ENCODE results near the gene RERE.

RERE gene

GRCh38 chr1:8426996-8427395 is 390.4 kb downstream of the RERE start:
- no peaks in the 10 kb centered on the region for H3K36me3 ChIP-seq
- H4K20me1 ChIP-seq: peaks cover 97% of the 10 kb centered on the region
- no peak overlapping the region for H3K9ac ChIP-seq
- peak overlapping the region; percentile 87 for H3K4me2 ChIP-seq
- H3K27ac ChIP-seq: no peak overlapping the region
- no peak for TF ChIP-seq Cebpa-rat (IDR thresholded peaks at IDR 0.05)
- peaks cover 89% of the 10 kb centered on the region for H3K4me1 ChIP-seq
- H3K4me3 ChIP-seq: no peak overlapping the region
- no peaks in the 10 kb centered on the region for H3K9me3 ChIP-seq
- H3K27me3 ChIP-seq: no peaks in the 10 kb centered on the region

GRCh38 chr1:8425781-8426161 is 391.7 kb downstream of the RERE start:
- Histone ChIP-seq H3K4me3 (no peak overlapping the region), H3K27me3 (no peaks in the 10 kb centered on the region), H3K27ac (no peak overlapping the region), H3K4me1 (peaks cover 86% of the 10 kb centered on the region), H3K36me3 (peaks cover 6% of the 10 kb centered on the region), H3K9ac (no peak overlapping the region), H4K20me1 (peaks cover 97% of the 10 kb centered on the region), H3K4me2 (no peak overlapping the region), H3K9me3 (no peaks in the 10 kb centered on the region)
- no peak for TF ChIP-seq Cebpa-rat (IDR thresholded peaks at IDR 0.05)

- H3K4me3 ChIP-seq: no peak overlapping the region
- peaks cover 97% of the 10 kb centered on the region for H4K20me1 ChIP-seq
- H3K9ac ChIP-seq: no peak overlapping the region
- H3K27ac ChIP-seq: no peak overlapping the region
- H3K36me3 ChIP-seq: peaks cover 11% of the 10 kb centered on the region
- no peaks in the 10 kb centered on the region for H3K9me3 ChIP-seq
- no peaks in the 10 kb centered on the region for H3K27me3 ChIP-seq
- peaks cover 85% of the 10 kb centered on the region for H3K4me1 ChIP-seq
- TF ChIP-seq Cebpa-rat (IDR thresholded peaks at IDR 0.05): no peak
- H3K4me2 ChIP-seq: peak overlapping the region; percentile 97
Observed at GRCh38 chr1:8425150-8425780, 392.2 kb downstream of the RERE start.

GRCh38 chr1:8424539-8425116 is 392.8 kb downstream of the RERE start:
- peak overlapping the region; percentile 72; the same call in 1 of the 2 replicates for H3K27ac ChIP-seq
- H3K4me3 ChIP-seq: peak overlapping the region; percentile 81; the same call in 1 of the 2 replicates
- H3K9ac ChIP-seq: 0 out of 2 replicates have a peak overlapping the region, but pooled peaks have one; percentile 70
- H3K4me1 ChIP-seq: peaks cover 85% of the 10 kb centered on the region
- H3K36me3 ChIP-seq: peaks cover 17% of the 10 kb centered on the region
- peaks cover 97% of the 10 kb centered on the region for H4K20me1 ChIP-seq
- peak overlapping the region; percentile 97 for H3K4me2 ChIP-seq
- H3K9me3 ChIP-seq: no peaks in the 10 kb centered on the region
- TF ChIP-seq Cebpa-rat (IDR thresholded peaks at IDR 0.05): no peak
- H3K27me3 ChIP-seq: no peaks in the 10 kb centered on the region

GRCh38 chr1:8423692-8424538 is 393.5 kb downstream of the RERE start:
- H3K4me1 ChIP-seq: peaks cover 85% of the 10 kb centered on the region
- peaks cover 22% of the 10 kb centered on the region for H3K36me3 ChIP-seq
- H3K27ac ChIP-seq: peak overlapping the region; percentile 78
- H3K4me2 ChIP-seq: peak overlapping the region; percentile 97
- no peak for TF ChIP-seq Cebpa-rat (IDR thresholded peaks at IDR 0.05)
- no peaks in the 10 kb centered on the region for H3K27me3 ChIP-seq
- peak overlapping the region; percentile 81 for H3K4me3 ChIP-seq
- peaks cover 97% of the 10 kb centered on the region for H4K20me1 ChIP-seq
- H3K9ac ChIP-seq: peak overlapping the region; percentile 81
- H3K9me3 ChIP-seq: no peaks in the 10 kb centered on the region

GRCh38 chr1:8423269-8423691 is 394.2 kb downstream of the RERE start:
- Histone ChIP-seq H3K27ac (peak overlapping the region; percentile 78), H3K4me1 (peaks cover 85% of the 10 kb centered on the region), H3K27me3 (no peaks in the 10 kb centered on the region), H3K9me3 (no peaks in the 10 kb centered on the region), H3K4me3 (peak overlapping the region; percentile 81), H3K36me3 (peaks cover 28% of the 10 kb centered on the region), H3K4me2 (peak overlapping the region; percentile 97), H3K9ac (peak overlapping the region; percentile 81), H4K20me1 (peaks cover 97% of the 10 kb centered on the region)
- no peak for TF ChIP-seq Cebpa-rat (IDR thresholded peaks at IDR 0.05)

GRCh38 chr1:8422510-8423268 is 394.8 kb downstream of the RERE start:
- Histone ChIP-seq H3K4me3 (peak overlapping the region; percentile 81), H3K4me2 (peak overlapping the region; percentile 97), H3K9me3 (no peaks in the 10 kb centered on the region), H3K36me3 (peaks cover 34% of the 10 kb centered on the region), H3K27me3 (no peaks in the 10 kb centered on the region), H3K27ac (peak overlapping the region; percentile 78), H3K9ac (peak overlapping the region; percentile 81), H4K20me1 (peaks cover 97% of the 10 kb centered on the region), H3K4me1 (peaks cover 83% of the 10 kb centered on the region)
- TF ChIP-seq Cebpa-rat (IDR thresholded peaks at IDR 0.05): no peak

- Histone ChIP-seq H3K4me3 (no peak overlapping the region), H3K9ac (no peak overlapping the region; the same call in 1 of the 2 replicates), H3K27ac (no peak overlapping the region), H3K4me2 (peak overlapping the region; percentile 97), H3K36me3 (peaks cover 43% of the 10 kb centered on the region), H4K20me1 (peaks cover 99% of the 10 kb centered on the region), H3K27me3 (no peaks in the 10 kb centered on the region), H3K9me3 (no peaks in the 10 kb centered on the region), H3K4me1 (peaks cover 78% of the 10 kb centered on the region)
- TF ChIP-seq Cebpa-rat (IDR thresholded peaks at IDR 0.05): no peak
Observed at GRCh38 chr1:8421721-8422120, 395.7 kb downstream of the RERE start.

- H3K4me1 ChIP-seq: peaks cover 69% of the 10 kb centered on the region
- no peak overlapping the region for H3K9ac ChIP-seq
- H3K36me3 ChIP-seq: peaks cover 57% of the 10 kb centered on the region
- no peak overlapping the region for H3K4me3 ChIP-seq
- H3K27ac ChIP-seq: no peak overlapping the region
- H3K27me3 ChIP-seq: no peaks in the 10 kb centered on the region
- H4K20me1 ChIP-seq: peaks cover 99% of the 10 kb centered on the region
- H3K4me2 ChIP-seq: peak overlapping the region; percentile 75
- no peaks in the 10 kb centered on the region for H3K9me3 ChIP-seq
- no peak for TF ChIP-seq Cebpa-rat (IDR thresholded peaks at IDR 0.05)
Observed at GRCh38 chr1:8420318-8420717, 397.1 kb downstream of the RERE start.
